K562 (cell line): ENCODE data around the gene KLK11. TPM values are rescaled to one million over a fixed set of nuclear protein-coding genes. Genes with fewer than 3 reads are reported as not detected.
A peak's percentile ranks its signal among the peaks of the same experiment; 100 is the strongest.

Experiments
- ATAC-seq: fragments of 200-7000 bp; cut with Tn5 transposase; 3 replicates; pipeline ENCODE4 v1.9.1; 2020; ENCODE audit warnings: moderate library complexity
- Bru-seq: library from RNA; stranded (reverse); fragments of 400-500 nt; gene quantifications from one replicate; lab custom pipeline; 2021; lab: Mats Ljungman, UMichigan
- BruChase-seq, 2 experiments: library from RNA; stranded (reverse); fragments of 400-500 nt; gene quantifications; one replicate each; lab custom pipeline; 2021; lab: Mats Ljungman, UMichigan
- BruUV-seq: library from RNA; stranded (reverse); fragments of 400-500 nt; replicated peaks from 2 replicates; lab custom pipeline; 2021; lab: Mats Ljungman, UMichigan
- CTCF ChIA-PET: fragments of 300-600 bp; formaldehyde crosslinking; extraction: SDS; loops from one replicate; lab custom pipeline; 2021; ENCODE audit warnings: low intra/inter-chr PET ratio; lab: Yijun Ruan, JAX
- POLR2A ChIA-PET: fragments of 300-600, 350-650 bp; sonication (Branson Sonifier 250); formaldehyde crosslinking; extraction: SDS; loops from one replicate; lab custom pipeline; 2021; ENCODE audit warnings: antibody characterized with exemption, inconsistent platforms; lab: Yijun Ruan, JAX
- DNase-seq, 4 experiments: peaks; one replicate each; pipeline versions ENCODE4 v3.0.0 to v3.0.0-alpha.2; 2011 to 2018; ENCODE audit warnings: low spot score in 3 of 4, mixed read lengths in 3 of 4; ENCODE audit errors: extremely low read depth in 1 of 4
- FAIRE-seq: peaks from 2 replicates; lab custom pipeline; 2011; peaks lifted over from hg19 to GRCh38; lab: Jason Lieb, UNC
- H2AFZ ChIP-seq: 2 replicates; pipeline ENCODE4 v1.6.0; 2011; ENCODE audit warnings: low read depth, low read length, control low read depth, inconsistent platforms
- H3K27ac ChIP-seq: fragments of 200-600 bp; 3 replicates; pipeline ENCODE4 v1.8.0; 2011; ENCODE audit warnings: low read depth, mild to moderate bottlenecking, control low read depth, inconsistent platforms, low read length, moderate library complexity, mixed read lengths; ENCODE audit errors: extremely low read depth
- H3K27me3 ChIP-seq, 2 experiments: fragments of 300-600 bp in 1 of 2; 2 replicates in 1 of 2; 3 replicates in 1 of 2; pipeline versions ENCODE4 v1.6.0 to v1.8.0; 2011; ENCODE audit warnings: inconsistent platforms in 2 of 2, low read length in 2 of 2, mild to moderate bottlenecking in 1 of 2, mixed read lengths in 1 of 2, moderate library complexity in 1 of 2; ENCODE audit not compliant: control insufficient read depth in 2 of 2, insufficient read depth in 2 of 2
- H3K36me3 ChIP-seq: fragments of 300-600 bp; 3 replicates; pipeline ENCODE4 v1.8.0; 2011; ENCODE audit warnings: mild to moderate bottlenecking, low read length, inconsistent platforms; ENCODE audit not compliant: control insufficient read depth, insufficient read depth
- H3K4me1 ChIP-seq, 2 experiments: fragments of 200-600 bp in 1 of 2; replicated peaks in 1 of 2; 2 replicates in 1 of 2; 3 replicates in 1 of 2; pipeline versions ENCODE4 v1.5.1 to v1.8.0; 2011; ENCODE audit warnings: inconsistent platforms in 2 of 2, low read length in 2 of 2, mild to moderate bottlenecking in 1 of 2, mixed read lengths in 1 of 2, moderate library complexity in 1 of 2; ENCODE audit not compliant: control insufficient read depth in 2 of 2, insufficient read depth in 2 of 2
- H3K4me2 ChIP-seq: 2 replicates; pipeline ENCODE4 v1.6.1; 2011; ENCODE audit warnings: low read length, control low read depth, inconsistent platforms, mixed read lengths; ENCODE audit not compliant: insufficient read depth
- H3K4me3 ChIP-seq: fragments of 200-600 bp; sonication (generic), shearing (Covaris generic); 2 replicates; pipeline ENCODE4 v1.5.1; 2016; ENCODE audit warnings: control low read depth, inconsistent platforms
- H3K79me2 ChIP-seq: fragments of 200-600 bp; 3 replicates; pipeline ENCODE4 v1.8.0; 2011; ENCODE audit warnings: low read length, inconsistent platforms; ENCODE audit not compliant: control insufficient read depth, insufficient read depth
- H3K9ac ChIP-seq, 2 experiments: 2 replicates each; pipeline versions ENCODE4 v1.6.0 to v1.6.1; 2011; ENCODE audit warnings: low read depth in 2 of 2, low read length in 2 of 2, control low read depth in 1 of 2, inconsistent platforms in 1 of 2, mild to moderate bottlenecking in 1 of 2, mixed read lengths in 1 of 2; ENCODE audit not compliant: insufficient read depth in 1 of 2
- H3K9me1 ChIP-seq: one replicate; pipeline ENCODE4 v1.6.0; 2011; ENCODE audit warnings: inconsistent platforms, mild to moderate bottlenecking, low read length, moderate library complexity; ENCODE audit not compliant: control insufficient read depth, insufficient read depth
- H3K9me3 ChIP-seq: replicated peaks from 2 replicates; pipeline ENCODE4 v1.5.1; 2011; ENCODE audit warnings: low read depth, low read length, inconsistent platforms; ENCODE audit not compliant: control insufficient read depth, insufficient read depth
- H4K20me1 ChIP-seq: replicated peaks from 2 replicates; pipeline ENCODE4 v1.6.1; 2011; ENCODE audit warnings: low read length, inconsistent platforms, mixed read lengths; ENCODE audit not compliant: control insufficient read depth, insufficient read depth
- ELF1 ChIP-seq: fragments of 200-800 bp; sonication (Bioruptor generic); IDR thresholded peaks from 2 replicates; pipeline ENCODE4 v1.6.1; 2016; ENCODE audit warnings: missing genetic modification characterization, missing compliant biosample characterization
- MBD2 ChIP-seq: sonication (generic); IDR thresholded peaks from 2 replicates; pipeline ENCODE4 v1.6.1; 2016; ENCODE audit warnings: low read depth, borderline replicate concordance
- POLR3A ChIP-seq: IDR thresholded peaks from 2 replicates; pipeline ENCODE4 v1.6.1; 2011; ENCODE audit warnings: borderline replicate concordance, mild to moderate bottlenecking, moderate library complexity; ENCODE audit not compliant: insufficient read length, insufficient read depth; ENCODE audit errors: extremely low read depth
- ZNF121 ChIP-seq: sonication (generic); formaldehyde crosslinking; conservative IDR thresholded peaks from 2 replicates; pipeline ENCODE4 v1.8.0; 2022; ENCODE audit warnings: missing genetic modification reagents
- ZNF197 ChIP-seq: fragments of 200-800 bp; sonication (Bioruptor generic); IDR thresholded peaks from 2 replicates; pipeline ENCODE4 v1.6.1; 2016; ENCODE audit warnings: low read depth, missing genetic modification characterization, missing compliant biosample characterization
- WGBS: fragments of 100-300 bp; shearing (Covaris generic); methylation state at CpG from one replicate; pipeline ENCODE4 v1.1.6; 2016; ENCODE audit warnings: low coverage, mixed read lengths; ENCODE audit not compliant: insufficient coverage; ENCODE audit errors: missing lambda C conversion rate; 5-methylcytosine and 5-hydroxymethylcytosine counted together
- in situ Hi-C: fragments of 300-500 bp; cut with MboI; formaldehyde crosslinking; loops from 4 replicates; pipeline ENCODE4 v1.15.0; 2018; ENCODE audit warnings: inconsistent platforms, mixed read lengths
- intact Hi-C: fragments of 100-400 bp; cut with micrococcal nuclease; formaldehyde crosslinking; loops from 2 replicates; pipeline ENCODE4 v1.14.2; 2022
- long read RNA-seq, 3 experiments: library from polyadenylated mRNA in 2 of 3; library from RNA in 1 of 3; unstranded in 2 of 3; stranded (forward) in 1 of 3; transcript quantifications; one replicate each; pipeline ENCODE4 v2.0.0, GENCODE V29; 2019 to 2022
- polyA minus RNA-seq, 3 experiments: library from RNA; depleted of rRNA, polyadenylated mRNA; stranded (reverse); fragments of >200 nt; gene quantifications; 2 replicates each; pipeline ENCODE4 v1.2.3, GENCODE V29; 2011
- polyA plus RNA-seq, 8 experiments: library from polyadenylated mRNA; depleted of rRNA in 4 of 8; stranded (reverse) in 5 of 8; unstranded in 3 of 8; fragments of >200 nt; fragmentation: Nextera tagmentation in 2 of 8; fragmentation: Illumina TruSeq in 1 of 8; extraction: Ambion mirVana in 2 of 8; extraction: Trizol in 1 of 8; gene quantifications; 2 replicates each; pipeline versions ENCODE4 v1.2.1 to v1.2.3, GENCODE V29; 2011 to 2014; ENCODE audit warnings: inconsistent platforms in 1 of 8, missing spikeins in 1 of 8
- total RNA-seq, 7 experiments: library from RNA; depleted of rRNA in 6 of 7; stranded (reverse); fragments of >200 nt in 6 of 7; fragmentation: Illumina TruSeq in 2 of 7; extraction: Trizol in 2 of 7; gene quantifications; 2 replicates each; pipeline versions ENCODE4 v1.2.1 to v1.2.3, GENCODE V29; 2011 to 2021; ENCODE audit warnings: low replicate concordance in 1 of 7

The KLK11 gene
- total RNA-seq (2011; cell fraction: chromatin; rRNA removed; ENCODE audit: low replicate concordance): not detected in 2 replicates
- not detected in 2 replicates for total RNA-seq (2011; cell fraction: nucleolus; rRNA removed)
- total RNA-seq (2011; cell fraction: nucleoplasm; rRNA removed): not detected in 2 replicates
- not detected in 2 replicates for total RNA-seq (2014; rRNA removed)
- total RNA-seq (2014; rRNA removed; fragmentation: Illumina TruSeq; extraction: Trizol): not detected in 2 replicates
- total RNA-seq (2015; rRNA removed; fragmentation: Illumina TruSeq; extraction: Trizol): not detected in 2 replicates
- not detected in 2 replicates for total RNA-seq (2021)
- polyA plus RNA-seq (2011; rRNA removed): not detected in 2 replicates
- polyA plus RNA-seq (2011; cell fraction: cytosol; rRNA removed): not detected in 2 replicates
- not detected in 2 replicates for polyA plus RNA-seq (2011; cell fraction: nucleus; rRNA removed)
- not detected in 2 replicates for polyA plus RNA-seq (2012)
- not detected in 2 replicates for polyA plus RNA-seq (2014; fragmentation: Illumina TruSeq; extraction: Trizol)
- not detected for polyA plus RNA-seq (2014; fragmentation: Nextera tagmentation; extraction: Ambion mirVana)
- polyA plus RNA-seq (2014; rRNA removed): not detected in 2 replicates
- not detected in 2 replicates for polyA minus RNA-seq (2011; rRNA and poly(A)+ RNA removed)
- not detected in 2 replicates for polyA minus RNA-seq (2011; cell fraction: cytosol; rRNA and poly(A)+ RNA removed)
- polyA minus RNA-seq (2011; cell fraction: nucleus; rRNA and poly(A)+ RNA removed): not detected in 2 replicates
- Bru-seq, nascent RNA: not detected
- BruChase-seq, experiment 1, labeled RNA remaining after a 2-hour chase: not detected
- BruChase-seq, experiment 2, labeled RNA remaining after a 6-hour chase: not detected
- long read RNA-seq, experiment 1: 0 reads
- long read RNA-seq, experiment 2: 0 reads
- long read RNA-seq, experiment 3: 0 reads

DNA sequence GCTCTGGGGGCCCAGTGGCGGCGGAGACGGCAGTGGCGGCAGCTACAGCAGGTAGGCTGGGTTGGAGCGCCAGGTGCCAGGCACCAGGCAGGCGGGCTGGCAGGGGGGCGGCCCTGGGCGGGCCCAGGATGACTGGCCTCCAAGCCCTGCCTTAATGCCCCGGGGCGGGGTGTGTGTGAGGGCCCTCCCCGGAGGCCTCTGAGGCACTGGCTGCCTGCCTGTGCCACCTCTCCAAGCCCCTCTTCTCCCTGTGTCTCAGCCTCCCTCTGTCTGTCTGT is at the start of gene KLK11:
TSS of gene KLK11 (minus strand) at position 63 of the 278 bp plus-strand sequence. CDS start 985 bp downstream, outside the sequence.
- H3K9ac ChIP-seq: peak within 1 kb of the TSS in 1 of 2 experiments; percentile 58; a peak in 1 of 4 replicates
- H3K79me2 ChIP-seq: no peaks in the 10 kb centered on the region
- H3K27ac ChIP-seq: no peak within 1 kb of the TSS
- no peak for FAIRE-seq
- peaks cover 25 to 68% of the 10 kb centered on the region in 2 experiments for H3K27me3 ChIP-seq
- peaks cover 0 to 7% of the 10 kb centered on the region in 2 experiments; a peak in 2 of 5 replicates for H3K4me1 ChIP-seq
- no peak within 1 kb of the TSS for H3K4me2 ChIP-seq
- TF ChIP-seq POLR3A: no peak
- TF ChIP-seq MBD2: no peak
- no peak for TF ChIP-seq ZNF121 (CRISPR knock-in tag)
- no peak for TF ChIP-seq ZNF197 (CRISPR knock-in tag)
- no peak for TF ChIP-seq ELF1
- ATAC-seq: no peak
- peaks cover 2% of the 10 kb centered on the region for H3K9me1 ChIP-seq
- no TSS peak for BruUV-seq
- DNase-seq: no peak
- 0% methylated on average over 6 of the region's 11 CpGs for WGBS
- ChIA-PET POLR2A (interaction anchor here (0.6 kb wide), 1 partner anchor 23 kb away, joined by 3 read pairs; no protein-coding TSS in a partner anchor), CTCF (no interaction called here)
- intact Hi-C loops (no loop called here), in situ Hi-C loops (no loop called here)
- H2AFZ ChIP-seq: no peak within 1 kb of the TSS
- no peaks in the 10 kb centered on the region for H3K36me3 ChIP-seq
- H4K20me1 ChIP-seq: 0 out of 2 replicates have a peak, but pooled peaks cover 8% of the 10 kb centered on the region
- H3K4me3 ChIP-seq: no peak within 1 kb of the TSS
- H3K9me3 ChIP-seq: no peaks in the 10 kb centered on the region
